Lower lobe of right lung (tissue), 2 donors: Measurements from ENCODE around the gene CEACAM21. TPM values are rescaled to one million over a fixed set of nuclear protein-coding genes. Genes with fewer than 3 reads are reported as not detected.

Experiments used
- ATAC-seq, 2 donors: fragments of 200-7000 bp; cut with Tn5 transposase; one replicate each; pipeline ENCODE4 v1.9.1; 2020 to 2022; ENCODE audit warnings: mild to moderate bottlenecking in 2 of 2, moderate library complexity in 2 of 2
- DNase-seq: peaks from one replicate; pipeline ENCODE4 v3.0.0-alpha.2; 2020
- H3K27ac ChIP-seq: fragments of 200-600 bp; one replicate; pipeline ENCODE4 v1.8.0; 2022
- H3K27me3 ChIP-seq: fragments of 200-600 bp; one replicate; pipeline ENCODE4 v1.8.0; 2022; ENCODE audit warnings: low read depth
- H3K36me3 ChIP-seq: fragments of 200-600 bp; one replicate; pipeline ENCODE4 v1.8.0; 2022; ENCODE audit warnings: mild to moderate bottlenecking
- H3K4me1 ChIP-seq: fragments of 200-600 bp; one replicate; pipeline ENCODE4 v1.8.0; 2022
- H3K4me3 ChIP-seq: fragments of 200-600 bp; one replicate; pipeline ENCODE4 v1.8.0; 2022; ENCODE audit warnings: mild to moderate bottlenecking
- H3K9me3 ChIP-seq: fragments of 200-600 bp; one replicate; pipeline ENCODE4 v1.8.0; 2022
- CTCF ChIP-seq: fragments of 200-600 bp; IDR thresholded peaks from one replicate; pipeline ENCODE4 v1.8.0; 2022; ENCODE audit warnings: antibody characterized with exemption, mild to moderate bottlenecking
- intact Hi-C: fragments of 100-400 bp; cut with DNase I; formaldehyde crosslinking; loops from one replicate; pipeline ENCODE4 v1.11.0; 2022
- total RNA-seq: library from RNA; stranded (reverse); fragmentation: NEBNext Ultra II Directional; extraction: Animal tissue kit (Norgen Biotek cat#: 25700); gene quantifications from one replicate; pipeline ENCODE4 v1.2.1, GENCODE V29; 2021
- donor health status: DM: no; HTN: yes; CAD: no; lungs with severe emphysema.

The CEACAM21 gene
- total RNA-seq, 1 donor from 2014 or later = 28.8 TPM

- Histone ChIP-seq H3K36me3 (no peaks in the 10 kb centered on the region), H3K27ac (peak overlapping the region; percentile 86), H3K9me3 (no peaks in the 10 kb centered on the region), H3K27me3 (no peaks in the 10 kb centered on the region), H3K4me3 (peak overlapping the region; percentile 42), H3K4me1 (peaks cover 57% of the 10 kb centered on the region)
- ATAC-seq (peak; percentile 57 to 73), DNase-seq (no peak)
- intact Hi-C loops = no loop called here
- no peak for TF ChIP-seq CTCF
These were observed 45.1 kb upstream of the CEACAM21 start for GRCh38 chr19:41530761-41531301.

GRCh38 chr19:41531438-41532311 is 44.3 kb upstream of the CEACAM21 start:
- intact Hi-C loops = no loop called here
- H3K4me3 ChIP-seq = peak overlapping the region; percentile 42
- H3K4me1 ChIP-seq = peaks cover 57% of the 10 kb centered on the region

GRCh38 chr19:41532526-41532925 is 43.4 kb upstream of the CEACAM21 start:
- Histone ChIP-seq H3K36me3 (no peaks in the 10 kb centered on the region), H3K9me3 (no peaks in the 10 kb centered on the region), H3K27ac (no peak overlapping the region), H3K4me3 (peak overlapping the region; percentile 42), H3K27me3 (no peaks in the 10 kb centered on the region), H3K4me1 (peaks cover 57% of the 10 kb centered on the region)
- intact Hi-C loops = no loop called here
- no peak for ATAC-seq
- TF ChIP-seq CTCF = no peak
- DNase-seq = no peak

More at GRCh38 chr19:41531438-41532311, 44.3 kb upstream of the CEACAM21 start:
- peak; percentile 84 for DNase-seq
- no peaks in the 10 kb centered on the region for H3K27me3 ChIP-seq
- no peak for TF ChIP-seq CTCF
- peak overlapping the region; percentile 86 for H3K27ac ChIP-seq
- peak; percentile 96 for ATAC-seq
- no peaks in the 10 kb centered on the region for H3K36me3 ChIP-seq
- no peaks in the 10 kb centered on the region for H3K9me3 ChIP-seq

DNA sequence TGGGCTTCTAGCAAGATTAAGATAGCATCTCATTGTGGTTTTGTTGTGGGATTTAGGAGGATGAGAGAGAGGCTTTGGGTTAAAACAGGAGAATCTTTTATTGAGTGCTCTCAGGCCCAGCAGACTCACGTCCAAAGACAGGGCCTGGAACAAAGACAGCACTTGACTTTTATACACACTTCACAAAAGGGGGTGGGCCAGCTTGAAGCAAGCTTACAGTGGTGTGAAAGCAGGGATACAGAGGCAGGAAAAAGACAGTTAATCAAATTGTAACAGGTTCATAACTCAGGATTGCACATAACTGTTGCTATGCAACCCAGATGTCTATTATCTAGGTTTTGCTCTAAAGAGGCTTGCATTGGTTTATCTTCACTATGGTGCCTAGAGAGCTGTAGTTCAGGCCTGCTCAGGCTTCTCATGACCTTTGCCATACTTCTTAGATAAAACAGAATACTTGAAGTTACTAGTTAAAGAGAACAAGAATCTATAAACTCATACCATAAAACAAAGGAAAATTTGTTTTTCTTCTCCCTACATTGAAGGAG is 42.2 kb upstream of the CEACAM21 start:
- Histone ChIP-seq H3K4me1 (peaks cover 57% of the 10 kb centered on the region), H3K9me3 (no peaks in the 10 kb centered on the region), H3K27me3 (no peaks in the 10 kb centered on the region), H3K4me3 (no peak overlapping the region), H3K36me3 (no peaks in the 10 kb centered on the region), H3K27ac (no peak overlapping the region)
- ATAC-seq = no peak
- TF ChIP-seq CTCF = no peak
- no peak for DNase-seq
- intact Hi-C loops = no loop called here

GRCh38 chr19:41535029-41535622 is 40.8 kb upstream of the CEACAM21 start:
- Histone ChIP-seq H3K4me3 (no peak overlapping the region), H3K27ac (no peak overlapping the region), H3K27me3 (no peaks in the 10 kb centered on the region), H3K9me3 (no peaks in the 10 kb centered on the region), H3K4me1 (peaks cover 52% of the 10 kb centered on the region), H3K36me3 (no peaks in the 10 kb centered on the region)
- ATAC-seq = no peak
- DNase-seq = no peak
- no peak for TF ChIP-seq CTCF
- intact Hi-C loops = no loop called here
